Mammary epithelial cell (primary cell): ENCODE results near the gene SLC13A1.

Source experiments
- EZH2 ChIP-seq: IDR thresholded peaks from 2 replicates; pipeline ENCODE4 v1.6.1; 2012; ENCODE audit warnings: low read length, inconsistent platforms, borderline replicate concordance
- TF ChIP-seq, protein P1 (sequence below), 2 donors: IDR thresholded peaks in 1 of 2; conservative IDR thresholded peaks in 1 of 2; 2 replicates each; pipeline ENCODE4 v1.5.1; 2011 to 2012; ENCODE audit warnings: inconsistent platforms in 2 of 2, low read length in 2 of 2, mild to moderate bottlenecking in 2 of 2, control low read depth in 1 of 2, low read depth in 1 of 2; ENCODE audit not compliant: insufficient read depth in 1 of 2; ENCODE audit errors: extremely low read depth in 1 of 2

DNA sequence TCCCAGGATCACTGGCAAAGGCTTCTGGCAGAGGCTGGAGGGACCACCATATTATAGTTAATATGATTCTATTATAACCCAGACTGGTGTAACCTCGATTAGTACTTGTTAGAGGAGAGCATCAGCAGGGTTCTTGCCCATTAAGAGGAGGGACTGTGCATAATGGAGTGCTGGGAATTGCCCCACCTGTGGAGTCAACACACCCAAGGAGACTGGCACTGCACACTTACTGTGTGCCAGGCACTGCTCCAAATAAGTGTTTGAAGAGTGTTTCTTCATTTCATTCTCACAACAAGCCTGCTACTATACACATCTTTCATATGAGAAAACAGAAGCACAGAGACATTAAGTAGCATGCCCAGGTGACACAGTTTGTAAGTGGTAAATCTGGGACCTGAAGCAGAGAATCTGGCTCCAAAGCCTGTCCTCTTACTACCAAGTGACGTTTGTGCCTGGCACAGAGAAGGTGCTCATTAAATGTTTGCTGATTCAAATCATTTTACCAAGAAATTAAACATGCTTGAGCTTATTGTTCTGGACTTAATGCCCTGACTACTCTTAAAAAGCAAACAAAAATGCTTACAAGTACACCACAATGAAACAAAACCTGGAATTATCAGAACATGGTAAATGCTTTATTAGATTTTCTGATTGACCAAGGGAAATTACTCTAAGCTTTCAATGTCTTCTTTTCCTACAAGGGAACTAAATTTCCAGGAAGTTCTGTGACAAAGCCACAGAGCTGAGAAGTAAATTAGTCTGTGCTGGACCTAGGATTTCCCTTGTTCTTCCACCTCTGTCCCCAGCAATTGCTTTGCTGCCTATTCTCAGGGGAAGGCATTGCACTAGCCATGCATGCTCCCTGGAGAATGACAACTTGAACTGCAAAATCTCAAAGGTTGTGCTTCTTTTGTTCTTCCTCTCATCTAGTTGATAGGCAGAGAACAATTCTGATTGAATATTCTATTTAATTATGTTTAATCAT lies 809 bp downstream of the SLC13A1 start:
- TF ChIP-seq EZH2, result no peak
- TF ChIP-seq, protein P1, sequence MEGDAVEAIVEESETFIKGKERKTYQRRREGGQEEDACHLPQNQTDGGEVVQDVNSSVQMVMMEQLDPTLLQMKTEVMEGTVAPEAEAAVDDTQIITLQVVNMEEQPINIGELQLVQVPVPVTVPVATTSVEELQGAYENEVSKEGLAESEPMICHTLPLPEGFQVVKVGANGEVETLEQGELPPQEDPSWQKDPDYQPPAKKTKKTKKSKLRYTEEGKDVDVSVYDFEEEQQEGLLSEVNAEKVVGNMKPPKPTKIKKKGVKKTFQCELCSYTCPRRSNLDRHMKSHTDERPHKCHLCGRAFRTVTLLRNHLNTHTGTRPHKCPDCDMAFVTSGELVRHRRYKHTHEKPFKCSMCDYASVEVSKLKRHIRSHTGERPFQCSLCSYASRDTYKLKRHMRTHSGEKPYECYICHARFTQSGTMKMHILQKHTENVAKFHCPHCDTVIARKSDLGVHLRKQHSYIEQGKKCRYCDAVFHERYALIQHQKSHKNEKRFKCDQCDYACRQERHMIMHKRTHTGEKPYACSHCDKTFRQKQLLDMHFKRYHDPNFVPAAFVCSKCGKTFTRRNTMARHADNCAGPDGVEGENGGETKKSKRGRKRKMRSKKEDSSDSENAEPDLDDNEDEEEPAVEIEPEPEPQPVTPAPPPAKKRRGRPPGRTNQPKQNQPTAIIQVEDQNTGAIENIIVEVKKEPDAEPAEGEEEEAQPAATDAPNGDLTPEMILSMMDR (conservative IDR thresholded peaks at IDR 0.05 in 1 of 2, IDR thresholded peaks at IDR 0.05 in 1 of 2; ENCODE audit: extremely low read depth in 1 of 2, insufficient read depth in 1 of 2, low read depth in 1 of 2, low read length in 2 of 2), result no peak
